Measurements from ENCODE around the gene RUFY4. TPM values are rescaled to one million over a fixed set of nuclear protein-coding genes. Genes with fewer than 3 reads are reported as not detected.

RUFY4 gene
- total and polyA plus RNA-seq, 9 of the 15 experiments (the other 6 are each of a cell fraction or from before 2014, with no cell fraction given) = not detected

DNA sequence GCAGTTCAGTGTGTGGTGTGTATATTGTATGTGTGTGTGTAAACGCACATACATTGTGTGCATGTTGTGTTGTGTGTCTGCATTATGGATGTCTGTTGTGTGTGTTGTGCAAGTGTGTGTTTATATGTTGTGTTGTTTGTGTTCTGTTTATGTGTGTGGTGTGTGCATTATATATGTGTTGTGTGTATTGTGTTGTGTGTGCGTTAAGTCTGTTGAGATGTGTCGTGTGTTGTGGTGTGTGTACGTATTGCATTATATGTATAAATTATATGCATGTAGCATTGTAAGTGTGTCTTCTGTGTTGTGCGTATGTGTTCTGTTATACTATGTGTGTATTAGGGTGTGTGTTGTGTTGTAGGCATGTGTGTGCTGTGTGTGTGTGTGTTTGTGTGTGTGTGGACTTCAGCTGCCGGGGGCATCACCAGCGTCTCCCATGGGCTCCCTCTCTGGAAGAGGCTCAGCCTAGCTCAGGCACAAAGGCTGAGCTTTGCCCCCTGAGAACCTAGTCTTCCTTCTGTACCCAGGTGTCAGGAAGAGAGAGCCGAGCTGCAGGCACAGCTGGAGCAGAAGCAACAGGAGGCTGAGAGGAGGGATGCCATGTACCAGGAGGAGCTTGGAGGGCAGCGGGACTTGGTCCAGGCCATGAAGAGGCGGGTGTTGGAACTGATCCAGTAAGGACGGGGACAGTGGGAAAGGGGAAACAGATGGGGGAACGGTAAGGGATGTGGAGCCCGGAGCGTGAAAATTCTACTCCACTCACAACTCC, 13.7 kb downstream of the RUFY4 start:
- ATAC-seq = no peak
- no peaks in the 10 kb centered on the region for H4K20me1 ChIP-seq (replicated peaks; ENCODE audit: control insufficient read depth, insufficient read depth, low read length)
- no peak for FAIRE-seq
- DNase-seq (ENCODE audit: extremely low read depth in 1 of 4, low spot score in 3 of 4) = no peak
- WGBS (ENCODE audit: insufficient coverage, low coverage, missing lambda C conversion rate) = 20% methylated on average over 7 of the region's 14 CpGs
- intact Hi-C loops (cut with micrococcal nuclease) = no loop called here
- no peak overlapping the region for H2AFZ ChIP-seq (ENCODE audit: low read depth, low read length)
- H3K9me1 ChIP-seq (ENCODE audit: control insufficient read depth, insufficient read depth, low read length) = no peaks in the 10 kb centered on the region
- no peak for TF ChIP-seq SMAD1 (IDR thresholded peaks at IDR 0.05; ENCODE audit: low read depth, low read length, partially characterized antibody)
- TF ChIP-seq RCOR1 (IDR thresholded peaks at IDR 0.05; ENCODE audit: borderline replicate concordance in 1 of 2, low read depth in 2 of 2, low read length in 2 of 2) = no peak
- TF ChIP-seq, protein P1, sequence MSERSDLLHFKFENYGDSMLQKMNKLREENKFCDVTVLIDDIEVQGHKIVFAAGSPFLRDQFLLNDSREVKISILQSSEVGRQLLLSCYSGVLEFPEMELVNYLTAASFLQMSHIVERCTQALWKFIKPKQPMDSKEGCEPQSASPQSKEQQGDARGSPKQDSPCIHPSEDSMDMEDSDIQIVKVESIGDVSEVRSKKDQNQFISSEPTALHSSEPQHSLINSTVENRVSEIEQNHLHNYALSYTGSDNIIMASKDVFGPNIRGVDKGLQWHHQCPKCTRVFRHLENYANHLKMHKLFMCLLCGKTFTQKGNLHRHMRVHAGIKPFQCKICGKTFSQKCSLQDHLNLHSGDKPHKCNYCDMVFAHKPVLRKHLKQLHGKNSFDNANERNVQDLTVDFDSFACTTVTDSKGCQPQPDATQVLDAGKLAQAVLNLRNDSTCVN (CRISPR knock-in tag; IDR thresholded peaks at IDR 0.05) = no peak
- no peak for TF ChIP-seq IFI16 (CRISPR knock-in tag; IDR thresholded peaks at IDR 0.05)
- TF ChIP-seq PHF20 (IDR thresholded peaks at IDR 0.05; ENCODE audit: partially characterized antibody) = no peak
- TF ChIP-seq ATF1 (CRISPR knock-in tag; IDR thresholded peaks at IDR 0.05) = no peak
- TF ChIP-seq ATF1 (tag; IDR thresholded peaks at IDR 0.05) = no peak
- TF ChIP-seq BRF1 (IDR thresholded peaks at IDR 0.05; ENCODE audit: borderline replicate concordance, extremely low read depth, insufficient read length) = no peak
- TF ChIP-seq, protein P2, sequence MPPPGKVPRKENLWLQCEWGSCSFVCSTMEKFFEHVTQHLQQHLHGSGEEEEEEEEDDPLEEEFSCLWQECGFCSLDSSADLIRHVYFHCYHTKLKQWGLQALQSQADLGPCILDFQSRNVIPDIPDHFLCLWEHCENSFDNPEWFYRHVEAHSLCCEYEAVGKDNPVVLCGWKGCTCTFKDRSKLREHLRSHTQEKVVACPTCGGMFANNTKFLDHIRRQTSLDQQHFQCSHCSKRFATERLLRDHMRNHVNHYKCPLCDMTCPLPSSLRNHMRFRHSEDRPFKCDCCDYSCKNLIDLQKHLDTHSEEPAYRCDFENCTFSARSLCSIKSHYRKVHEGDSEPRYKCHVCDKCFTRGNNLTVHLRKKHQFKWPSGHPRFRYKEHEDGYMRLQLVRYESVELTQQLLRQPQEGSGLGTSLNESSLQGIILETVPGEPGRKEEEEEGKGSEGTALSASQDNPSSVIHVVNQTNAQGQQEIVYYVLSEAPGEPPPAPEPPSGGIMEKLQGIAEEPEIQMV (tag; conservative IDR thresholded peaks at IDR 0.05; ENCODE audit: low read depth) = no peak
- ChIA-PET CTCF (ENCODE audit: low intra/inter-chr PET ratio) (no interaction called here), POLR2A (interaction anchor here (0.7 kb wide), 1 partner anchor 18 kb away, joined by 3 read pairs; no protein-coding TSS in a partner anchor)
- H3K4me2 ChIP-seq (ENCODE audit: insufficient read depth, low read length) = no peak overlapping the region
- no peak overlapping the region for H3K9ac ChIP-seq (ENCODE audit: insufficient read depth in 1 of 2, low read depth in 2 of 2, low read length in 2 of 2)
- H3K27me3 ChIP-seq (ENCODE audit: control insufficient read depth in 2 of 2, insufficient read depth in 2 of 2, low read length in 2 of 2) = peaks cover 0 to 13% of the 10 kb centered on the region in 2 experiments; a peak in 1 of 5 replicates
- no peaks in the 10 kb centered on the region for H3K9me3 ChIP-seq (replicated peaks; ENCODE audit: control insufficient read depth, insufficient read depth, low read depth, low read length)
- H3K4me3 ChIP-seq = no peak overlapping the region
- no TSS peak for BruUV-seq (replicated peaks)
- H3K4me1 ChIP-seq (replicated peaks in 1 of 2; ENCODE audit: control insufficient read depth in 2 of 2, insufficient read depth in 2 of 2, low read length in 2 of 2) = no peaks in the 10 kb centered on the region
- no peaks in the 10 kb centered on the region for H3K36me3 ChIP-seq (ENCODE audit: control insufficient read depth, insufficient read depth, low read length)
- H3K27ac ChIP-seq (ENCODE audit: extremely low read depth, low read depth, low read length) = no peak overlapping the region
- in situ Hi-C loops (cut with MboI) = no loop called here
- H3K79me2 ChIP-seq (ENCODE audit: control insufficient read depth, insufficient read depth, low read length) = no peaks in the 10 kb centered on the region

Data from K562 (cell line).